HG02759 (cell line): Measurements from ENCODE around the gene SLC22A12.

ENCODE experiments used
- ATAC-seq: cut with Tn5 transposase; IDR thresholded peaks from one replicate; pipeline ENCODE4 v1.9.1; 2021; ENCODE audit warnings: mild to moderate bottlenecking, moderate library complexity; ENCODE audit not compliant: unreplicated experiment

SLC22A12 gene

DNA sequence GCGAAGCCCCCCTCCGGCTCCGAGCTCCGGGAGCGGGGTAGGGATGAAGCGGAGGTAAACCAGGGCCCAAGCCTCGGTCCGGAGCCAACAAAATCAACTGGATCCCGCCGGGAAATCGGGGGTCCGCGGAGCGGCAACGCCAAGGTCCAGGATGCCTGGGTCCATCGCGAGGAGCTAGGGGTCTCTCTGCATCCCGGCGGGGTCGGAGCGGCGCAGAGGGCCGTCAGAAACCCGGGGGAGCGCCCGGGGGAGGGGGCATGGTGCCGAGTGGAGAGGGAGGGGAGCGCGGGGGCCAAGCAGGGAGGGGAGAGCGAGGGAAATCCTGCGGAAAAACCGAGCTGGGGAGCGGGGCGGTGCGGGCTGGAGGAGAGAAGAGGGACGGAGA lies 51.8 kb downstream of the SLC22A12 start:
- ATAC-seq = no peak

DNA sequence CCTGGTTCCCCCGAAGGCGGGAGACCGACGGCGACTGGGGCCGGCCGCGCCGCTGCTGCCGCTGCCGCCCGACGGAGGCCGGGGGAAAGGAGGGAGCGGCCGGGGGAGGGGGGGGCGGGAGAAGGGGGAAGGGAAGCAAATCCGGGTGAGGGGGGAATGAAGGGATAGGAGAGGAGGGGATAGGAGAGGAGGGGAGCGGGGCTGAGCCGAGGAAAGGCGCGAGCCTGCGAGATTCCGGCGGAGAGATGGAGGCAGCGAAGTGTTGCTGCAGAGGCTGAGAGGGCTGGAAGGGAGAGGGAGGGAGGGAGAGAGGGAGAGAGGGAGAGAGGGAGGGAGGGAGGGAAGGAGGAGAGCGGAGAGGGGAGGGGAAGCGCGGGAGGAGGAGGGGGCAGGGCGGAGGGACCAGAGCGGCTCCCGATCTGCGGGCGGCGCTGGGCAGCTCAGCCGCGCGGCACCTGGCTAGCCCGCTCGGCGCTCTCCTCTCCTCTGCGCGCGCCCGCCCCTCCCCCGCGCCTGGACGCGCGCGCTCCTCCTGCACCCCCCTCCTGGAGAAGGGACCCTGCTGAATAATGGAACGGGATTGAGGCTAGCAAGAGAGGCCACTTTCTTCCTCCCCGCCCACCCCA lies 52.3 kb downstream of the SLC22A12 start:
- no peak for ATAC-seq

DNA sequence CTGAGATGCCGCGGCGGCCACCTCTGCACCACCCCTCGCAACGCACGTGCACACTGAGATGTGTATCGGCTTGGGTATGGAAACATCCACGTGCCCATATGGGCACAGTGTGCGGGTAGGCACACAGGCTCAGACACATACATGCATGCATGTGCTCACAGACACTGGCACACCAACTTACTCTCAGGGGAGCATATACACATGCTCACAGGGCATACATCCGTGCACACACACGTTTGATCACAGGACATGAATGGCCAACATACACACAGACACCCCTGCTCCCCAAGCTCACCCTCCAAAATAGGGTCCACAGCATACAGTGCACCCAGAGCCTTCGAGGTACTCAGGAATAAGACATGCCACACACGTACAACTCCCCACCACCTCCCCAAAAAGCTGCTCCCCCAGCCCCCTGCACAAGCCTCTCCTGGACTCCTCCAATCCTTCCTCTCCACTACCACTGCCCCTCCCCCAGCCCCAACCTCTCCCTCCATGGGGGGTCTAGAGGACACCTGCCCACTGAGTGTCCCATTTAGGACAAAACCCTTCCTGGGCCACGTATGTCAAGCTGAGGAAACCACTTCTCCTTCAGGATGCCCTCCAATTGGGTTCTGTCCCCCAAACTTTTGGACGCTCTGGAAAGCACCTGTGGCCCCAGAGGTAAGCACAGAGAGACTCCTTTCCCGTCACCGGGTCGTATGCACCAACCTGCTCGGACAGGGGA lies 53.1 kb downstream of the SLC22A12 start:
- no peak for ATAC-seq

DNA sequence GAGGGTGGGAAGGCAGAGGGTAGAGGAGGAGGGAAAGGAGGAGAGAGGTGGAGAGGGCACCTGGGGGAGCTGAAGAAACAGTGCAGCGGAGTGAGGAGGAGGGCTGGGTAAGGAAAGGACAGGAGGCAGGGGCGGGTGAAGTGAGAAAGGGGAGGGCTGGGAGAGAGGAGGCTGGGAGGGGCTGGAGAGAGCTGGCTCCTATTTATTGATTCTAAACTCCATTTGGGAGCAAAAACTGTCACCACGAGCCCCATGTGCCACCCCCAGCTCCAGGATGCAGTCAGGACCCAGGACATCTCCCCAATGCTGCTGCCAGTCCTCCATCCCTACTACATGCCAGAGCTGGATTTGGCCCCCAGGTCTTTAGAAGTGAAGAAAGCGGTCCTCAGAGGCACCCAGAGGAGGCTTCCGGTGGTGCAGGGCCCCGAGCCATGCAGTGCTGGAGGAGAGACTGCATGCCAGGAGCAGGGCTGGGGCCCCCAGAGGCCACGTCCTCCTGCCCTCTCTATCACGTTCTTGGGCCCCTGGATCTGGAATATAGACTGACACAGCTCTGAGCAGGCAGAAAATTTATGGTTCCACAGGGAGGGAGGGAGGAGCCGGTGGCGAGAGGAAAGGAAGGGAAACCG lies 53.7 kb downstream of the SLC22A12 start:
- no peak for ATAC-seq

DNA sequence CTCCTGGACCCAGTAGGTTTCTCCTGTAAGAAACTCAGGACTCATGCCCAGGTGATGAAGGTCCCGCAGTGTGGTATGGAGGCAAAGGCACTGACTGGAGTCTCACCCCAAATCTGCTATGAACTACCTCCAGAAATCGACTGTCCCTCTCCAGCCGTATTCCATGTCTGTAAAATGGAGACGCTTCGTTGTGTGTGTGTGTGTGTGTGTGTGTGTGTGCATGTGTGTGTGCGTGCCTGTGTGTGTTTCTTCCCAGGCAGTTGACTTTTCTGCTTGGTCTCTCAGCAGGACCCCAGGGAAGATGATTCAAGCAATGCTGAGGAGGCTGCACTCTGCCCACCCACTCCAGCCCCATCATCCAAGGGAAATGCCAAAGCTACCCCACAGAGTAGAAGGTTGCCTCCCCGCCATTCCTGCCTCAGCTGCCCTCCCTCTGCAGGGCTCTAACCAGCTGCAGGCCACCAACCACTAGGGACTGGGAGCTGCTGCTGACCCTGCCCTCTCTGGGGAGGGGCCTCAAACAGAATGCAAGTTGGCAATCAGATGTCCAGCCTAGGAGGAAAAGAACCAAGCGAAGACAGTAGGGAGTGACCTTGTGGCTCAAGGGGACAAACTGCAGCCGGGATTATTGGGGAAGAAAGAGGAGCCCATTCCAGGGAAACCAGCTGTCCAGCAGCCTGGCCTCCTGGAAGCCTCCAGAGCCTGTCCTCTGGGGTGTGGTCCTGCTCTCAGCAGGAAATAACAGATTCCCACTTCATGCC lies 56.2 kb downstream of the SLC22A12 start:
- ATAC-seq = no peak

DNA sequence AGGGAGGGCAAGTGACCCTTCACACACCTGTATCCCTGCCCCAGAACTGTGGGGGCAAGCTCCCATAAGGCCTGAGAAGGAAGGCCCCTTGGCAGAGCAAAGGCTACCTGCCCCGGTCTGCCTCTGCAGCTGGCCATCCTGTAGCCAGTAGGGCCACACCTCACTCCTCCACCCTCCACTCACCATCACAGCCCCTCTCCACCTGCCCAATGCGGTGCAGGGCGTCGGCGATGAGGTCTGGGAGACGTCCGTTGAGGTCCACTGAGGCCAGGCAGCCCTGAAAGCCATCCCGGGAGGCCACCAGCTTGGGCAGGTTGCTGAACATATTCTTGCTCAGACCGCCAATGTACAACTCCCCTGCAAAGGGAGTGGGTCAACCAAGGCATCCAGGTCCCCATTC lies 57.5 kb downstream of the SLC22A12 start:
- ATAC-seq = no peak

DNA sequence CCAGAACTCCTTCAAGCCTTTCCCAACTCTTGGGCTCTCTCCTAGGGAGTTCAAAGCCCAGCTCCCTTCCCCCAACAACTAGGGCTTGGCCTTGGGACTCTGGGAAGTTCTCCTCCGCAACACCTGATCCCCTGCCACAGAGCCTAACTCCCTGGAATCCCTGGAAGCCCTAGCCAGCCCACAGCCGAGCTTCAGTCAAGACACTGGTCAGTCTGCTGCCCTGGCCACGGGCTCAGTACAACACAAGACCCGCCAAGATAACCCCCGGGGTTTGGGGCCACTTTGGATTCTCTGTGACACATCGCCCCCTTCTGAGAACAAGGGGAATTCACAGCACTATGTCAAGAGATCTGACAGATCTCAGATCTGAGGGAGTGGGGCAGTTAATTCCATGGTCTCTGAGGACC lies 58.3 kb downstream of the SLC22A12 start:
- ATAC-seq = no peak

DNA sequence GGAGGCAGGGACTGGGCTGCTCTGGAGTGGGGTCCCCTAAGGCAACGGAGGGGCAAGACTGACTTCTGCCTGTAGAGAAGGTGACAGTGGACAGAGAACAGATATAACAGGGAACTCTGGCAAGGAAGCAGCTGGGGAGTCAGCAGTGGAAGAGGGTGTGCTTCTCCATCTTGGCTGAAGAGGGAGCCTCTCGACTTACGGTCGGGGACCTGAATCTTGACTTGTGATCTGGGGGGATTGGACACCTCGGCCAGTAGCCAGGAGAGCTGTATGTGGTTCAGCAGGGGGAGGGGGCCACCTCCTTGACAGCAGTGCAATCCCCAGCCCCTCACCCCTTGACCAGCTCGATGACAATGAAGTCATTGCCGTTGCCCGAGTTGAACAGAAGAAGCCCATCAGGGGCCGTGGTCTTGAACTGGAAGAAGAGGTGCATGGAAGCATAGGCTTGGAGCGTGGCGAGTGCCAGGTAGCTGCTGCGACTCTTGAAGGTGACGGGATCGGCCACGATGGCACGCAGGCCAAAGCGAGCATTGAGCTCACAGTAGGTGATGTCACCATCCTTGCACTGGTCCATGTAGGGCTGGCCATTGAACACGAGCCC lies 60.0 kb downstream of the SLC22A12 start:
- ATAC-seq = no peak
